GM19372 (cell line): ENCODE measurements around the gene ATXN1.

Source experiments
- ATAC-seq: cut with Tn5 transposase; IDR thresholded peaks from one replicate; pipeline ENCODE4 v1.9.1; 2021; ENCODE audit warnings: mild to moderate bottlenecking, low read depth, moderate library complexity; ENCODE audit not compliant: unreplicated experiment

ATXN1 gene

GRCh38 chr6:16333580-16333979, 427.7 kb downstream of the ATXN1 start:
- ATAC-seq: no peak

GRCh38 chr6:16332175-16332542, 429.1 kb downstream of the ATXN1 start:
- peak; percentile 87 for ATAC-seq

- peak; percentile 10 for ATAC-seq
These were observed 429.7 kb downstream of the ATXN1 start for GRCh38 chr6:16331384-16332174.

- ATAC-seq: no peak
These were observed 432.0 kb downstream of the ATXN1 start for GRCh38 chr6:16329233-16329632.

DNA sequence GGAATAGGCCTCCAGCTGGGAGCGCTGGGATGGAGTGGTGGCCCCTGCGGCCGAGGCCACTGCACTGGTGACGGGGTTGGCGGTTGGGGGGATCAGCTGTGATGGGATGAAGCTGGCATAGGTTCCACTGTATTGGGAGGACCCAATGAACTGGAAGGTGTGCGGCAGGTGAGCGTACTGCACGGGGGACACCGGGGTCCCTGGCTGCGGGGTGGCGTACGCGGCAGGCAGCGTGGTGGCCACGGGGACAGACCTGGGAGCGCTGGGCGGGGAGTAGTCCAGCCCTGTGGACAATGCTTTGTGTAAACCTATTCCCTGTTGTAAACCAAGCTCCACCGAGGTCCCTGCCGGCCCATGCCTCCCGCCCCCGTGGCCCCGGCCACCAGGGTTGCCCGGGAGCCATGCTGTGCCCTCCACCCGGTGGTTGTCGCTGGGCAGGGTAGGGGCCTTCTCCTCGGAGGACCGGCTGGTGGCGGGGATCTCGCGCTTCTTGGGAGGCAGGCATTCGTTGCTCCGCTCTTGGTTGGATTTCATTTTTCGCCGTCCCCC, 433.4 kb downstream of the ATXN1 start:
- ATAC-seq: no peak

- no peak for ATAC-seq
These were observed 434.1 kb downstream of the ATXN1 start for GRCh38 chr6:16326971-16327776.

DNA sequence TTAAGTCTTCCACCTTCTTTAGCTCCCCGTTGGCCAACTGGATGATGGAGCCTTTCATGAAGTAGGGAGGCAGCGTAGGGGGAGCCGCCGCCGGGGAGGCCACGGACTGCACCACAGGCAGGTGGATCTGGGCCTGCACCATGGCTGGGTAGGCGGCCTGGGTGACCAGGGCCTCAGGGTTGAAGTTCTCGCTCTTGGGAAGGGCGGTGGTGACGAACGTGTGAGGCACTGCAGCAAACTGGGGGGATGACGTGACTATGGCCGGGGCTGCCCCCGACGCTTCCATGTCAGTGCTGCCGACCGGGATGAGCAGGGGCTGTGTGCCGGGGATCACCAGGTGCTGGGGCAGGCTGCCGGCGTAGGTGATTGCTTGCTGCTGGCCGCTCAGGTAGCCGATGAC, 434.7 kb downstream of the ATXN1 start:
- ATAC-seq: no peak

DNA sequence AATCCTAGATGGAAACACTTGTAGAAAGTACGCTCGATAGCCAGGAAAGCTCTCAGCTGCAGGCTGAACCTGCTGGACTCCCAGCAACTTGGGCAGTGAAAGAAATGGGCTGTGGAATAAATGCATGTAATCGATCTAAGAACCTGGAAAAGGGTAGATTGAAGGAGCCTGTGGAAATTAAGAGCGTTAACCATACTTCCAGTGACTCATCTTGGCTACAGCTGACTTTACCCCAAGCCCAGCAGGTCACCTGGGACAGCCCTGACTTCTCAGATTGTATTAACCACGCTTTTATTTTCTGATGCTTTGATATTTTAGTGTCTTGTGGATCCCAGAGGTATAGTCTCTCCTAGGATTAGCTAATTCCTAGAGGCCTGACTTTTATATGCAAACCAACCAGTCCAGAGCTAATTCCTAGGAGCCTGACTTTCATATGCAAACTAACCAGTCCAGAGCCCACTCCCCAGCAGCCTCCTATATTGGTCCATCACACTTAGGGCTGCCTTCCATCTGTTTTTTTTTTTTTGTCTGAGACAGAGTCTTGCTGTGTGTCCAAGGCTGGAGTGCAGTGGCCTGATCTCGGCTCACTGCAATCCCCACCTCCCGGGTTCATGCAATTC, 436.5 kb downstream of the ATXN1 start:
- ATAC-seq: no peak

DNA sequence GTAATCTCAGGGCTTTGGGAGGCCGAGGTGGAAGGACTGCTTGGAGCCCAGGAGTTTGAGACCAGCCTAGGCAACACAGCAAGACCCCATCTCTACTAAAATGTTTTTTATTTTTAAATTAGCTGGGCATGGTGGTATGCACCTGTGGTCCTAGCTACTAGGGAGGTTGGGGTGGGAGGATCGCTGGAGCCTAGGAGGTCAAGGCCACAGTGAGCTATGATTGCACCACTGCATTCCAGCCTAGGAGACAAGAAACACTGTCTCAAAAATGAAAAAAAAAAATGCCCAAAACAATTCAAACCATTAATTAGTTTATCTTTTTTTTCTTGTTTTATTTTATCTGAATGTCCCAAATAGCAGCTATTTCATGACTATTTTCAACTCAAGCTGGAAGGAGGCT, 437.1 kb downstream of the ATXN1 start:
- no peak for ATAC-seq

GRCh38 chr6:16322666-16323312, 438.5 kb downstream of the ATXN1 start:
- peak; percentile 70 for ATAC-seq

GRCh38 chr6:16321826-16322225, 439.4 kb downstream of the ATXN1 start:
- no peak for ATAC-seq

GRCh38 chr6:16321341-16321710, 439.9 kb downstream of the ATXN1 start:
- no peak for ATAC-seq

DNA sequence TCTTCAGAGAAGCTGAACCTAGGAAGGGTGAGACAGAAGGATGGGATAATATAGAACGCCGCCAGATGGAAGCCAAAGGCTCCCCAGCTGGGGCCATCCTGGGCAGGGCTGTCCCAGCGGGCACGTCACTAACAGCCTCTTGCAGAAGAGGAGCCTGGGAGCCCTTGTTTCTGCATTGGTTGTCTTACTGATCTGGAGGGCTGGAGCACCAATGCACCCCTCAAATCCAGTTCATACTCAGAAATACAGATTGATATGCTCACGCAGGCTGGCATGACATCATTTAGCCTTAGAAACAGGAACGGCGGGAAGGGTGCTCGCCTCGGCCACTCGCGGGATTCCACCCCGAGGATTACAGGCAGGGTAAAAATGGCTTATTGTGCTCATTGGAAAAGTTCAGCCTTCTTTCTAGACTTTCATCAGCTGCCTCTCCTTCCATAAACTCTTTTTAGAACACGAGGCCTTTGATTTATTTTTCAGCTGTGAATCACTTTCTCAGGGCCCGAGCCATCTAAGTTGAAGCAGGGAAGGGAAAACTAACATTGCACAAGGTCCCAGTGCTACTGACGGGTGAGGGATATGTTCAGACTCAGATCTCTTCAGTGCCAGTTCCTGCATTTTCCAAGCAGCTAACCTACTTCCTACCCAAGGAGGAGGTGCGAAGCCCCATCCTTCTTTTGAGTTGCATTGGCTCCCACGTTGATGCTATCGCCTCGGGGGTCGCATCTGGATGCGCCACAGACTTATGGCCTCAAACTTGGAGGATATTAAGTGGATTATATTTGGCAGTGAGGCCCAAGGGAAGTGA, 440.5 kb downstream of the ATXN1 start:
- no peak for ATAC-seq

DNA sequence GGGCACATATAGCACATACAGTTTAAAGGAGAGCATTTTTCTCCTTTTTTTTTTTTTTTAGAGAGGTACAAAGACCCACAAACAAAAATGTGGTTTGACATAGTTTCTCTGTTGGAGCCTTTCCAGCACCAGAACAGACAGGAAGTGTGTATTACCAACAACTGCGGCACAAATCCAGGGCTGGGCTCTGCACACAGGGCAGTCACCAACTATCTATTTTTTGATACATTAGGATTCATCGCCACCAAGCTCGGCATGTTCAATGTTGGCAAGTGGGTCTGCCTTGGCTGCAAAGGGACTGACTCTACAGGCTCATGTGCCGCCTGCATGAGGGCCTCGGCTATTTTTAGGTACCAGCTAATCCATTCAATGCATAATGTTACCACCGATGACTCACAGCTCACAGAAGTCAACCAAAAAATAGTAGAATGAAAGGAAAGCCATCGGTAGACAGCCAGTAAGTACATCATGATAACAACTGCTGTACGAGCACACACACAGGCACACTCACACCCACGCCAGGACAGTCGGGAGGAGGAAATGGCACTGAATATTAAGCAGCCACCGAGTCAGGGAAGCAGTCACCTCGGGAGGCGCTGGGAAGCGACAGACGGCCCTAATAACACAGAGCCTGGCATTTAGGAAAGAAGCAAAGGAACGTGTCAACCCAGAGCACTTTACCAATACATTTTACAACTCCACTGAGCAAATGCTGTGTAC, 441.3 kb downstream of the ATXN1 start:
- no peak for ATAC-seq

GRCh38 chr6:16318953-16319720, 442.1 kb downstream of the ATXN1 start:
- no peak for ATAC-seq

GRCh38 chr6:16318538-16318937, 442.7 kb downstream of the ATXN1 start:
- no peak for ATAC-seq

- no peak for ATAC-seq
These were observed 444.5 kb downstream of the ATXN1 start for GRCh38 chr6:16316741-16317251.

- ATAC-seq: no peak
These were observed 447.0 kb downstream of the ATXN1 start for GRCh38 chr6:16314296-16314695.
